Subcutaneous adipose tissue (tissue), 4 donors: Measurements from ENCODE around the gene RBMS3. TPM values are rescaled to one million over a fixed set of nuclear protein-coding genes. Genes with fewer than 3 reads are reported as not detected.

Source experiments
- total RNA-seq, 4 donors: library from RNA; depleted of rRNA; stranded (reverse); fragments of >200 nt; gene quantifications; one replicate each; pipeline ENCODE4 v1.1.0, GENCODE V29; 2016
- TF ChIP-seq, protein P1 (sequence below): fragments of 450-650 bp; IDR thresholded peaks from one replicate; pipeline ENCODE4 v1.5.1; 2016; ENCODE audit warnings: low read depth, mild to moderate bottlenecking, control low read depth, antibody characterized with exemption, moderate library complexity

RBMS3 gene
- total RNA-seq, 4 donors from 2014 or later, result 98.6 to 171 (median 117) TPM

DNA sequence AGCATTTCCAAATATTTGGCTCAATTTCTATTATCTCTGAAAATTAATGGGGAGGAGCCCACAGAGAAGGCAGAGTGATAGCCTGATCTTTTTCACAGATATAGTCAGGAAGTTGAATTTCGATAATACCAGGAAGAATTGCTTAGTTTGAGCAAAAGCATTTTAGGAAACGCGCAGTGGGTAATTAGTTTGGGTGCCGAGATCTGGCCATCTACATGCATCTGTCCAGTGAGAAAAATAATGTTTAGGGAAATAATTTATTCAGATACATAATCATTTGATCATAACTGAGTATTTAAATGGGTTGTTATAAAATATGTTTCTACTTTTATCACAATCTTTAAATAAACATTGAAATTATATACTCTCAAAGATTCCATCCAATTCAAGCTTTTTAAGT is 653.9 kb downstream of the RBMS3 start:
- TF ChIP-seq, protein P1, sequence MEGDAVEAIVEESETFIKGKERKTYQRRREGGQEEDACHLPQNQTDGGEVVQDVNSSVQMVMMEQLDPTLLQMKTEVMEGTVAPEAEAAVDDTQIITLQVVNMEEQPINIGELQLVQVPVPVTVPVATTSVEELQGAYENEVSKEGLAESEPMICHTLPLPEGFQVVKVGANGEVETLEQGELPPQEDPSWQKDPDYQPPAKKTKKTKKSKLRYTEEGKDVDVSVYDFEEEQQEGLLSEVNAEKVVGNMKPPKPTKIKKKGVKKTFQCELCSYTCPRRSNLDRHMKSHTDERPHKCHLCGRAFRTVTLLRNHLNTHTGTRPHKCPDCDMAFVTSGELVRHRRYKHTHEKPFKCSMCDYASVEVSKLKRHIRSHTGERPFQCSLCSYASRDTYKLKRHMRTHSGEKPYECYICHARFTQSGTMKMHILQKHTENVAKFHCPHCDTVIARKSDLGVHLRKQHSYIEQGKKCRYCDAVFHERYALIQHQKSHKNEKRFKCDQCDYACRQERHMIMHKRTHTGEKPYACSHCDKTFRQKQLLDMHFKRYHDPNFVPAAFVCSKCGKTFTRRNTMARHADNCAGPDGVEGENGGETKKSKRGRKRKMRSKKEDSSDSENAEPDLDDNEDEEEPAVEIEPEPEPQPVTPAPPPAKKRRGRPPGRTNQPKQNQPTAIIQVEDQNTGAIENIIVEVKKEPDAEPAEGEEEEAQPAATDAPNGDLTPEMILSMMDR, result no peak

GRCh38 chr3:29936054-29936453 is 655.2 kb downstream of the RBMS3 start:
- TF ChIP-seq, protein P1, result no peak

DNA sequence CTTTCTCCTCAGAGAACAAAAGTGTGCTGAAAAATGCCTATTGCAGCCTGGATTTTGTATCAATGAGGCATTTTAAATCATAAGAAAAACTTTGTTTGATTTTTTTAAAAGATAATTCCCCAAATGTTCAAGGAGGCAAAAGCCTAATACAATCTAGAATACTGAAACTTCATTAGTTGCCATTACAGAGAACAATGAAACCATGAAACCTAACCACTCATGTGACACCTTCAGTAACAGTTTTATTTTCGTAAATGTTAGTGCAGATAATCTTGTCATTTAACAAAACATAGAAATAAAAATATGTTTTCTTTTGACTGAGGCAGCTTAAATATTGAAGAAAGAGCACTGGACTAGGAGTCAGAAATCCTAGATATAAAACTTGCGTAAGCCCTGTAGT is 655.9 kb downstream of the RBMS3 start:
- TF ChIP-seq, protein P1, result no peak

- TF ChIP-seq, protein P1, result no peak
Observed at GRCh38 chr3:29937185-29937584, 656.3 kb downstream of the RBMS3 start.

DNA sequence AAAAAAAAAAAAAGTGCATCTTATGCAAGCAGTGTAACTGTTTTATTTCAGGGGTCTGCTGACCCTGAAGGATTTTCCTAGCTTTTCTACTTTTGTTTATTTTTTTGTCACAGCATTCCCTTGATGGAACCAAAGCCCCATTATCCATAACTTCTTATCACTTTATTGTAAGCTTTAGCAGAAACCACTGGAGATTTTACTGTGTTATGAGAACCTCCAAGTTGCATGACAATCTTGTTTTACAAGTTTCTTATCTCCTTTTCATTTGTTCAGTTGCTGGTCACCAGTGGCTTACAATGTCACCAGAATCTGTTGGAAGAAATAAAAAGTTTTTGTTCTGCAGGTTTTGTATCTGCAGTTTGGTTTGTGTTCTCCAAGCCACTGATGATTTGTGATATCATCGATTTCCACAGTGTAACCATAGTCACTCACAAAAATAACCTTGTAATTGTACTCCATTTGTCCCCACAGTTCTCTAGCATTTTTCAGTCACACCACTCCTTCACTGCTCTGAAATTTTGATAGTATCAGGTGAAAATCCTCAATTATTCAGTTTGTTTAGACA is 660.0 kb downstream of the RBMS3 start:
- TF ChIP-seq, protein P1, result no peak

DNA sequence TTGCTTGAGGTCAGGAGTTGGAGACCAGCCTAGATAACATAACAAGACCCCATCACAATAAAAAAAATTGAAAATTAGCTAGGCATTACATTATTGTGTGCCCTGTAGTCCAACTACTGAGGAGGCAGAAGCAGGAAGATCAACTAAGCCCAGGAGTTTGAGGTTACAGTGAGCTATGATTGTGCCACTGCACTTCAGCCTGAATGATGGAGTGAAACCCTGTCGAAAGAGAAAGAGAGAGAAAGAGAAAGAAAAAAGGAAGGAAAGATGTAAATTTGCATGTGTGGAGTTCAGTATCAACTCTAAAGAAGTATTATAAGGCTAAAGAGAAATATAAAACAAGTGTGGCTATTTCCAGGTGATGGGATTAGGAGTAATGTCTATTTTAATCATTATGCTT is 661.4 kb downstream of the RBMS3 start:
- TF ChIP-seq, protein P1, result no peak

DNA sequence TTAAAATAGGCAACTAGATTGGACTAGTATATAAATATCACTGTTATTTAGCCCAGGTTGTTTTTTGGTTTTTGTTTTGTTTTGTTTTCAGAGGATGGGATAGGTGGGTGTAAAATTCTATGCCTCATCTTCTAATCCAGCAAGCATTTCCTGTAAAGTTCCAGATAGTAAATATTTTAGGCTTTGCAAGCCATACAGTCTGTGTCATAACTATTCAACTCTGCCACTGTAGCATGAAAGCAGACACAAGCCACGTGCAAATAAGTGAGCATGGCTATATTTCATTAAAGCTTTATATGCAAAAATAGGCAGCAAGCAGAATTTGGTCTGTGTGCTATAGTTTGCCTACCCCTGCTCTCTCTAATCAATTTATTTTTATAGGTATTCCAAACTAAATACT is 668.3 kb downstream of the RBMS3 start:
- TF ChIP-seq, protein P1, result no peak
